NCI-H1417 (cell line): ENCODE results near the gene OR5A2.
"Not testable (repeated sequence)": the region's sequence is repeated elsewhere in the genome, so short reads cannot be mapped to it uniquely, and the experiment has no call there.

Experiments
- DNase-seq, 3 experiments: peaks; one replicate each; lab custom pipeline; 2025; lab: John Stamatoyannopoulos, UW

OR5A2 gene, protein sequence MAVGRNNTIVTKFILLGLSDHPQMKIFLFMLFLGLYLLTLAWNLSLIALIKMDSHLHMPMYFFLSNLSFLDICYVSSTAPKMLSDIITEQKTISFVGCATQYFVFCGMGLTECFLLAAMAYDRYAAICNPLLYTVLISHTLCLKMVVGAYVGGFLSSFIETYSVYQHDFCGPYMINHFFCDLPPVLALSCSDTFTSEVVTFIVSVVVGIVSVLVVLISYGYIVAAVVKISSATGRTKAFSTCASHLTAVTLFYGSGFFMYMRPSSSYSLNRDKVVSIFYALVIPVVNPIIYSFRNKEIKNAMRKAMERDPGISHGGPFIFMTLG

DNA sequence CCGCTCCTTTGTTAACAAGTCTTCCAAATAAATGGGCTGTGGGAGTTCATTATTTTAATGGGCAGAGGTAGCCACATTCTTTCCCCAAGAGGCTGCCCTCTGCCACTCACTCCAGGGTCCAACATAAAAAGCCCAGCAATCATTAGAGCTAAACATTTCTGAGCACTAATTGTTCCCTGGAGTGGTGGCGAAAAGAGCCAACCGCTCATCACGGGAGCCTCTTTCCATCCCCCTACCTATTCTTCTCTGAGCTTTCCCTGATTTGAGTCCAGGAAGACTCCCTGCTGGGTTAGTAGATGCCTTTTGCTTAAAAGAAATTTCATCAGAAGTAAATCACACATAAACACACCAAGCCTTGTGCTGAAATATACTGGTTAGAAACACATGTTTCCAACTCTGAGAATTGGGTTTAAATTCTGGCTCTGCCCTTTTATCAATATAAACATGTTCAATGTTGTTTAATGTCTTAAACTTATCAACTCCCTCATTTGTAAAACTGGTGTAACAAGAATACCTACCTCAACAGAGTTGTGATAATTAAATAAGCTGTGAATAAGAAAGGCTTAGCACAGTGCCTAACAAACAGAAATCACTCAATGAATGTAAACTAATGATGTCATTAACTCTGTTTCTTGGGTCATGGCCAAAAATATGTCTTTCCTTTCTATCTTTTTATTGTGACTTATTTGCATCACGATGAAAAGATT lies at the start of gene OR5A2:
Gene OR5A2 (minus strand): TSS at position 53 of the 707 bp plus-strand sequence. CDS start 3,460 bp downstream, outside the sequence.
- DNase-seq: peak in 2 of 3 experiments; percentile 14 to 58

DNA sequence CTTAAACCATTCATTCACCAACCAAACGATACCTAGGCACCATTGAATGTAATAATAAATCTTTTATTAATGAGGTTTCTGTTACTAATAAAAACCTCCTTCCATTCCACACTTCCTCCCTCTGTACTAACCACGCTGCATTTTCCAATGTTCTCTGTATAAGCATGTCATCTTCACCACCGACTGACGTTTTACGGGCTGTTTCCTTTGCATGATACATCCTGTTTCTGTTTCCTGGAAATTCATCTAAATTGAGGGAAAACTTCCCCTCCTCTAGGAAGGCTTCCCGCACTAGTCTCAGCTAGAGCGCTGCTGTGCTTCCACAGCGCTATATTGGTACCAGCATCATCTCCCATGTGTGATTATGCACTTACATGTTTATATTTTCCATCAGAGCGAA lies 49.0 kb upstream of the OR5A2 start:
- no peak for DNase-seq

DNA sequence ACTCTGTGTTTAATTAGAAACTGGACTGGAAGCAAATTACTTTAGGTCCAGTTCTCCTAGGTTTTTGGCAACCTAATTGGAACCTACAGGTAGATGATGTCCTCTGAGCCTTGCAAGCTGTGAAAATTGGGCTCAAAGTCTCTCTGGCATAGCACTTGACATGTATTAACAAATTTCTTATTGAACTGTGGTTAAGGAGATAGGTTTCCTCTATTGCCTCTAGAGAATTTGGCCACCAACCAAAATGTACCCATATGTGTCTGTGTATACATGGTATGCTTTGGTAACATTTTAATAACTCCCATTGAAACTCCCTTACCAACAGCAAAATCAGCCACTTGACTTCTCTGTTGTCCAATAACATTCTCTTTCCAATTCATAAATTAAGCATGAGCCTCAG lies 46.8 kb upstream of the OR5A2 start, which contains the start of gene OR4D10:
Gene OR4D10 (plus strand): TSS at position 301 of the 400 bp plus-strand sequence. CDS start 4,115 bp downstream, outside the sequence.
- no peak for DNase-seq

DNA sequence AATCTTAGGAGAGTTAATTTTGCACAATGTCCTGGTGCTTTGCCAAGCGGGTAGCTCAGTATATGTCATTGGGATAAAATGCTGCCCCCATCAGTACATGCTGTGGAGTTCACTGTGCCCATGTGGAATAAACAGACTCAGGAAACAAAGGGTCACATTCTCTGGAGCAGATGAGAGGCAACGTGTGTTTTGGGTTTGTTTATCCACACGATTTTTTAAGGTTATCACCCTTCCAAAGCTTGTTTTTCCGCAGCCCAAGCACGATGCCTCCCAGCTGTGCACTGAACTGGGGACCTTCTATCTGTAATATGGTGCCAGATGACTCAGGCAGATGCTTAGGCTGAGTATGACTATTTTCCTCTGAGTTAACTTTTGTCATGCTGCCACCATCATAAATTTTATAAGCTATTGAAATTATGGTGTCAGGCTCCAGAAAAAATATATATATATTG lies 37.0 kb upstream of the OR5A2 start:
- no peak for DNase-seq

DNA sequence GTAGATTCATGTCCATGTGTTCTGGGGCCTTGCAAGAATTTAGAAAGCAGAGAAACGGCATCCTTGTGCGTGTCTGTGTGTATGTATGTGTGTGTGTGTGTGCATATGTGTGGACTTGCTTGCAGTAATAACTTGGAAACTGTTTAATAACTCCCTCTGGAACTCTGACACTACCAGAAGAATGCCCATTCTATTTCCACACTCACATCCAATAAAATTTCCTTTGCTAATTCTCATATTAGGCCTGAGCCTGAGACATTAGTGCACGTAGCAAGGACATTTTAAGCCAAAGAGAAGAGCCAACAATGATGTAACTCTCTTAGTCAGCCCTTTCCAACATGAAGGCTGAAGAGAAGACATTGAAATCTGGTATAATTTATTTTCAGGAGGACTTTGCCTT lies 33.7 kb upstream of the OR5A2 start:
- no peak for DNase-seq

DNA sequence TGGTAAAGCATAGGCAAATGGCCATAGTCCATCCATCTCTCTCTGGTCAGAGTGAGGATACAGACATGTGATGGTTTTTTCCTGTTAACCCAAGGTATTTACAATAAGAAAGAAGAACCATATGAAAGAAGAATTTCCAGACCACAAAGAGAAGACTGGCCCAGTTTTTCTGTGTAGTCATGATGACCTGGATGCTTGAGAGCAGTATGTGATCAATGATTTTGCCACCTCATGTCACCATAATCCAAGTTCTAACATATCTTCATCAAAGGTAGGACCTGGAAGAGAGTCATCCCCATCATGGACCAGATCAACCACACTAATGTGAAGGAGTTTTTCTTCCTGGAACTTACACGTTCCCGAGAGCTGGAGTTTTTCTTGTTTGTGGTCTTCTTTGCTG lies 30.4 kb upstream of the OR5A2 start, which contains the start of gene OR4D6:
Gene OR4D6 (plus strand): TSS at position 301 of the 400 bp plus-strand sequence. CDS start 0 bp downstream, at position 301.
- no peak for DNase-seq

DNA sequence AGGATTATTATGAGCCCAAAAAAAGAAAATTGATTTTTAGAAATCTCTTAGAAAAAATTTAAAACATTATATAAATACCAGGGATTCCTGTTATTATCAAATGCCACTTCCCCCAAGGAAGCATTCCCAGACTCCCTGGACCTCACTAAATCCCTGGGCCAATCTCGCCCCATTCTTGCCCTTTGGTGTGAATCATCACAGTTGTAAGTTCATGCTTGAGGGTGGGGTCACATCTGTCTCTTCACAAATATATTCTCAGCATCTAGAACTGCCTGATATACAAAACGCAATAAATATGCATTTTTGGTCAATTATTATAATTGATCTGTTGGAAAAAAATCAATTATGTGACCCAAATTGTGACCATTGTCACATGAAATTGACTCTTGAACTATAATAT lies 22.3 kb upstream of the OR5A2 start:
- no peak for DNase-seq

DNA sequence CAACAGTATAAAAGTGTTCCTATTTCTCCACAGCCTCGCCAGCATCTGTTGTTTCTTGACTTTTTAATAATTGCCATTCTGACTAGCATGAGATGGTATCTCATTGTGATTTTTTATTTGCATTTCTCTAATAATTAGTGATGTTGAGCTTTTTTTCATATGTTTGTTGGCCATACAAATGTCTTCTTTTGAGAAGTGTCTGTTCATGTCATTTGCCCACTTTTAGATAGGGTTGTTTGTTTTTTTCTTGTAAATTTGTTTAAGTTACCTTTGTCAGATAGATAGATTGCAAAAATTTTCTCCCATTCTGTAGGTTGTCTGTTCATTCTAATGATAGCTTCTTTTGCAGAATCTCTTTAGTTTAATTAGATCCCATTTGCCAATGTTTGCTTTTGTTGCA lies 19.4 kb upstream of the OR5A2 start:
- not testable (repeated sequence) for DNase-seq

DNA sequence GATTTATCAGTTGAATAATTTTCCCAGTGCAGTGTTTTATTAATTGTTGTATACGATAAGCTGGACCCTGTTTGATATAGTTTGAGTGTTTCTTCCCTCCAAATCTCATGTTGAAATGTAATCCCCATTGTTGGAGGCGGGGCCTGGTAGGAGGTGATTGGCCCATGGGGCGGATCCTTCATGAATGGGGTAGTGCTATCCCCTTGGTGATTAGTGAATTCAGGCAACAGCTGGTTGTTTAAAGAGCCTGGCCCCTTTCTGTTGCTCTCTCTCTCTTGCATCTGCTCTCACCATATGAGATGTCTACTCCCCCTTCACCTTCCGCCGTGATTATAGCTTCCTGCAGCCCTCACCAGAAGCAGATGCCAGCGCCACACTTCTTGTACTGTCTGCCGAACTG lies 11.6 kb upstream of the OR5A2 start:
- no peak for DNase-seq

DNA sequence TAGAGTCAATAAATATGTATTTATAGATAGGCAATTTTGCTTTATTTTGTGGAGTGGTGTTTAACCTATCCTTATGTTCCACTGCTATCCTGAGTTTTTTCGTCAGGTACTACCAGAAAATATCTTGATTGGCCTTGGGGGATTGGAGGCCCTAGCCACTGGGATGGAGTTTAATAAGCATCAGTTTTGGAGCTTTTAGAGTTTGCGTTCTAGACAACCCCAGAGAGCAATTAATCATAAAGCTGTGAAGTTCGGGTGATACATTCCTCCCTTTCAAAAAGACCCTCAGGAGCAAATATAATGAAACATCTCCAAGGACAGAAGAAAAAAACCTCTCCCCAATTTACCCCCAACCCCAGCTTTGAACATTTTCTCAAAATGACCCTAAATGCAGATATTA lies 10.0 kb upstream of the OR5A2 start, which contains the start of gene OR5A1:
Gene OR5A1 (plus strand): TSS at position 301 of the 400 bp plus-strand sequence. CDS start 6,700 bp downstream, outside the sequence.
- DNase-seq: no peak

DNA sequence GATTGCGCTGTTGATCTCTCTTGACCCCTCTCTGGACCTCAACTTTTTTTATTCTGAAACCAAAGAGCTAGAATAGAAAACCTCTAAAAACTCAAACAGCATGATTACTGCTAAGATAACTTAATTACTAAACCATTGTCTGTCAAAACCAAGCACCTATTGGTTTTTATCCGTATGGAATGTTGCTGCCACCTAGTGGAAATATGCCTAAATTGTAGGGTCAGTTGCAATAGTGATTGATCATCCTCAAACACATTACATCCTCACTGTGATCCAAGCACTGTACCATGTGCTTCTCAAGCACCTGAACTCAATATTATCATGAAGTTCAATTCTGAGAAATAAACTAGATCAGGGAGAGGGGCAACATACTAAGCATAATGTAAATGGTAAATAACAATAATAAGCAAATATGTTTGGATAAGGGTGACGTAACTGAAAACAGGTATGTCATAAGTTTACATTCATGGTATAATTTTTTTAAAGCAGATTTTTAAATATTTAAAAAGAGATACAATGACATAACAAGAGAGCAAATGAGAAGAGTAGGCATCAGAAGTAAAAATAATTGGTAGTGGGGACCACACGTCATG lies 3.8 kb upstream of the OR5A2 start:
- DNase-seq: peak; percentile 15 to 64 (median 23)

DNA sequence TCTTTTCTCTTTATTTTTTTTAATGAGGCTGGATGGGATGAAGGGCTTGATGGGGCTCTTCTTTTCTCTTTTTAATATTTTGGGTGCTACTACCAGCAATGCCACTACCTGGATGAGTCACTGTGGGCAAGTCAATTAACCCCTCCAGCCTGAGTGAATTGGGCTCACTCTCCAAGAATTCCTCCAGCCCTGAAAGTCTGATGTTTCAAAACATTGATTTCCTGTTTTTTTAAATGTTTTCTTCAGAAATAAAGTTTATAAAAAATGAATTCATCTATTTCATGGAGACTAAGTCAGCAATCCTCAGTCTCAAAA lies 812 bp upstream of the OR5A2 start:
- no peak for DNase-seq

DNA sequence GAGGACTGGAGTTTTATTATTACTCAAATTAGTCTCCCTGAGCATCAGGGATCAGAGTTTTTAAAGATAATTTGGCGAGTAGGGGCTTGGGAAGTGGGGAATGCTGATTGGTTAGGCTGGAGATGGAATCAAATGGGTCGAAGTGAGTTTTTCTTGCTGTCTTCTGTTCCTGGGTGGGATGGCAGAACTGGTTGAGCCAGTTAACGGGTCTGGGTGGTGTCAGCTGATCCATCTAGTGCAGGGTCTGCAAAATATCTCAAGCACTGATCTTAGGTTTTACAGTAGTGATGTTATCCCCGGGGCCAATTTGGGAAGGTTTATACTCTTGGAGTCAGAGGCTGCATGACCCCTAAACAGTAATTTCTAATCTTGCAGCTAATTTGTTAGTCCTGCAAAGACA lies 1.1 kb downstream of the OR5A2 start:
- DNase-seq: no peak

DNA sequence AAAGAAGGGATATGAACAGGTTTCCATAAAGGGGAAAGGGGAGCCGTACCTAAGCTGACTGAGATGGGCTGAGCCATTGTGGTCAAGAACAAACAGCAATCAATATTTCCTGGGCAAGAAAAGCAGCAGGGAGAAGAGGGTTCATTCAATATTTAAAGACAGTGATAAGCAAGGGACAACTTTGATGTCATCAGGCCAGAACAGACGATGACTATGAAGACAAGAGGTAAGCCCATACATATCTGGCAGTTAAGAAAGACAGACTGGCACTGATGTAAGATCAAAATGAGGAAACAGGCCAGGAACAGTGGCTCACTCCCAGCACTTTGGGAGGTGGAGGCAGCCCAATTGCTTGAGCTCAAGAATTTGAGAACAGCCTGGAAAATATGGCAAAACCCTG lies 2.4 kb downstream of the OR5A2 start:
- no peak for DNase-seq

DNA sequence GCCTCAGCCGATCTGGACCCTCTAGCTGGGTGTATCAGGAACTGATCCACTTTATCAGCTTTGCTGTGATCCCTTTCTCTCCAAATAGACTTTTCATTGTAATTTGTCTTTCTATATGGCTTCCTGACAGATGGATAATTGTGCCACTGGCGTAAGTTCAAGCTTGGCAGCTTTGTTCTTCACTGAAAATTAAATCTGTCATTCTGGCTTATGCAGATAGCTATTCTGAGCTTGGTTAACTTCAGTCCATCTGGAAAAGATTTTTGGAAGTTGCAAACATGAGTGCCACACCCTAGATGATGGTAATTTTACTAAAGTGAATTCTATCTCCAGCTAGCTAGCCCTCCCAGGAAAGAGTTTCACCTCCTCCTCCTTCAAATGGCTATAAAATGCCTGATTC lies 8.1 kb downstream of the OR5A2 start:
- DNase-seq: no peak

DNA sequence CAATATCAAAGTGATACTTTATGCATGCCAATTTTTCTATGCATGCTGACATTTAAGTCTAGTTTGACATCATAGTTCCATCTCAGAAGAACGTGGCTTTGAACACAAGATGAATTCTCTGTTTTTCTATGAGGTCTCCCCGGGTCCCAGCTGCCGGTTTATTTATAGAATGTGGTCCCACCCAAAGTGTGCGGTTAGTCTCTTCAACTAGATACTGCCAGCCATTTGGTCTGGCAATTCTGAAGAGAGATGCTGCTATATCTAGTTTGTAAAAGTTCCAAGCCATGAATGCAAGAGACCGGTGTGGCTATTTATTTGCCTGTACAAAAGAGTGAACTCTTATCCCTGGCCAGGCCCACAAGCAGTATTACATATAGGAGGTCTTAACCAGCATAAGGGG lies 9.2 kb downstream of the OR5A2 start:
- DNase-seq: no peak

DNA sequence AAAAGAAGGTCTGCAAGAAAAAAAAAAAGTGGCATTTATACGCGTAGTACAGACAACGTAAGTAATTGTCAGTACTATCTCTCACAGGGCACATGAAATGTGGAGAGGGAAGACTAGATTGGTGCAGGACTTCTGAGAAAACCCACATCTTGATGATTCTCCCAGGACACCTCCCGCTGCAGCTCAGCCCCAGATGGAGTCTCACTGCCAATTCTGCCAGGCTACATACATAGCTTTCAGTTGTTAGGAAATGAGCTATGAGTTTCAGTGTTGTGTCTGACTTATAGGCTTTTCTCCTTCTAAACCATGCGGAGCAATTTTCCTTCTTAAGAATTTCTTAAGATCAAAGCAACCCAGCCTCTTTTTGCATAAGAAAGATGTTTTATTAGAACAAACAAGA lies 9.6 kb downstream of the OR5A2 start:
- no peak for DNase-seq

DNA sequence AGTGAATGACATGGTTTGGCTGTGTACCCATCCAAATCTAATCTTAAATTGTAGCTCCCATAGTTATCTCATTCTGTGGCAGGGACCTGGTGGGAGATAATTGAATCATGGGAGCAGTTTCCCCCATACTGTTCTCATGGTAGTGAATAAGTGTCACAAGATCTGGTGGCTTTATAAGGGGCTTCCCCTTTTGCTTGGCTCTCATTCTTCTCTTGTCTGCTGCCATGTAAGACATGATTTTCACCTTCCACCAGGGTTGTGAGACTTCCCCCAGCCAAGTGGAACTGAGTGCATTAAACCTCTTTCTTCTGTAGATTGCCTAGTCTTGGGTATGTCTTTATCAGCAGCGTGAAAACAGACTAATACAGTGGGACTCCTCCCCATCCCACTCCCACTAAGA lies 11.1 kb downstream of the OR5A2 start:
- DNase-seq: no peak

DNA sequence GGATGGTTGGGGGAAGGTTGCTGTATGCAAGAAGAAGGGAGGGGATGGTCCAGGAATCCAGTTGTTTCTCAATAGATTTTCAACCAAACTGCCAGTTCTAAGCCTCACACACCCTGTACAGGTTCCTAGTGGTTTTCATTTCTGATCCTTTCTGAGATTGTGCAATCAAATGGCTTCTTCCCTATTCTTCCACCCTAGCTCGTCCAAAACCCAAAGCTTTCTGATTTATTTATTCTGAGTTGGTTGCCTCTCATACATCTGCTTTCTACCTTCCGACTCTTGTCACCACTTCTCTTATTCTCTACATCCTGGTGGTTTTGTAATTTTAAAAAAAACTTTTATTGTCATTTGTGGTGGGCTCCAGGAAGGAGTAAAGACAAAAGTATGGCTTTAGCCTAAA lies 12.6 kb downstream of the OR5A2 start:
- no peak for DNase-seq

DNA sequence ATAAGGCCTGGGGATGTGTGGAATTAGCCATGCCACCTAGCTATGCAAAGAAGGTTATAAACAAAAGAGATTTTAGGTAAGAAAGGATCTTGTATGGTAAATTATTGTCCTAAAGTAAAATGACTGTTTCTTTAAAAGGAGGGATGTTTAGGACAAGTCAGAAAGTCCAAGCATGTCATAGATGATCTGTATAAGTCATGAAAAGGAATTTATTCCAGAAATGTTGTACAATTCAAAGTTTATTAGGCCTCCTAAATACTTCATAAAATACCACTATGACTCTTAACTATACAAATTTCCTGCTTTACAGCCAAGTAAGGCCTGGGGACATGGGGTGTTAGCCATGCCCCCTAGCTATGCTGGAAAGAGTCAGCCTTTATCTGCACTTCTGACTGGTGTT lies 22.7 kb downstream of the OR5A2 start:
- DNase-seq: no peak

DNA sequence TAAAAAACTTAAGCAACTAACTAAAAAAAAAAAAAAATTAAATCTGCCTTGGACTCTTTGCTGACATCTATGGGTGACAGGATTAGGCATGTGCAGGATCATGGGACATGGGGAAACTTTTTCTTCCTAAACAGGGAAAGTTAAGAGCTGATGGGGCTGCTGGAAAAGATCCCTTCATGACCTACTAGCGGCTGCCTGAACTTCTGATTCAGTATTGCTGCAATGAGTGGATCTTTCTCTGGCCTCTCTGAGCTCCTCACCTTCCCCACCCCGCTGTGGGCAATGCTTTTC lies 25.0 kb downstream of the OR5A2 start:
- DNase-seq: no peak

DNA sequence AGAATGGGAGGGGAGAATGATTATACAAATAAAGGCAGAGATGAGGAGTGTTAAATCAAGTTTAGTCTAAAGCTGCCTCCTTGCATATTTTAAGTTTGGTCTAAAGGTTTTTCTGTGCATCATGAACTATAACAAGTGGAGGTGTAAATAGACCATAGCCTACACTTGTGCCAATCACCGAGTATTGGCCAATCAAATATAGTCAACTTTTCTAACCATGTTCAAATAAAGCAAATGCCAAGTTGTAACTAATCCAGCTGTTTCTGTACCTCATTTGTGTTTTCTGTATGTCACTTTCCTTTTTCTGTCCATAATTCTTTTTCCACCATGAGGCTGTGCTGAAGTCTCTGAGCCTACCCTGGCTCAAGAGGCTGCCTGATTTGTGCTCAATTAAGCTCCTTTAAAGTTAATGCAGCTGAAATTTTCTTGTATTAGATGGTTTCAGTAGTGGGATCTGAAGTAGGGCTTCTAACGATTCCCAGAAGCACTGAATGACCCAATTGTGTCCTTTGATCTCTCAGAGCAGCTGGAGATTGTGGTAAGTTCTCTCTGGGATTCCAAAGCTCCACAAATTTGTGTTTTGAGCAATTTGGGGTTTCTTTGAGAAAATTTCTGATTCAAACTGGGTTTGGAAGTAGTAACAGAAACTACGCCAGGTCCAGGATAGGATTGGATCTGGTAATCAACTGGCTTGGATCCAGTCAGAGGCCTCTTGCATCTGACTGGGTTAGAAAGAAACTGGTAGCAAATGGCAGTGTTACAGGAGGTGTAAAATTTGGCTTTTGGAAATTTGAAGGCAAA lies 25.6 kb downstream of the OR5A2 start:
- no peak for DNase-seq
